Islet precursor cell (in vitro differentiated cells): ENCODE results near the gene C3.
A peak's percentile ranks its signal among the peaks of the same experiment; 100 is the strongest.
"Not testable (repeated sequence)": the region's sequence is repeated elsewhere in the genome, so short reads cannot be mapped to it uniquely, and the experiment has no call there.

Source experiments
- DNase-seq: peaks from one replicate; pipeline ENCODE4 v3.0.0-alpha.2; 2018

Gene C3

DNA sequence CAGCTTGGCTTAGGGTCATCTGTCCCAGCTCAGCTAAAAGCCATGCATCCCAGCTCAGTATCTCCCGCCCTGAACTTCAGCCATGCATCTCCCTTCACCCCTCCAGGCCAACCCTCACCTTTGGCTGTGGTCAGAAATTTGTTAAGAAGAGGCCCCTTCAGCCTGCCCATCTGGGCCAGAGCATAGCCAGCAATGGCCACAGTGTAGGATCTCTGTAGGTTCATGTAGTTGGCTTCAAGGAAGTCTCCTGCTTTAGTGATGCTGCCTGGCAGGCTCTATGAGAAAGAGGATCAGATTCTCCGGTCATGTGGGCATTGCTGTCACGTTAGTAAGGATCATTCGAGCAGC, 33.8 kb downstream of the C3 start:
- no peak for DNase-seq

DNA sequence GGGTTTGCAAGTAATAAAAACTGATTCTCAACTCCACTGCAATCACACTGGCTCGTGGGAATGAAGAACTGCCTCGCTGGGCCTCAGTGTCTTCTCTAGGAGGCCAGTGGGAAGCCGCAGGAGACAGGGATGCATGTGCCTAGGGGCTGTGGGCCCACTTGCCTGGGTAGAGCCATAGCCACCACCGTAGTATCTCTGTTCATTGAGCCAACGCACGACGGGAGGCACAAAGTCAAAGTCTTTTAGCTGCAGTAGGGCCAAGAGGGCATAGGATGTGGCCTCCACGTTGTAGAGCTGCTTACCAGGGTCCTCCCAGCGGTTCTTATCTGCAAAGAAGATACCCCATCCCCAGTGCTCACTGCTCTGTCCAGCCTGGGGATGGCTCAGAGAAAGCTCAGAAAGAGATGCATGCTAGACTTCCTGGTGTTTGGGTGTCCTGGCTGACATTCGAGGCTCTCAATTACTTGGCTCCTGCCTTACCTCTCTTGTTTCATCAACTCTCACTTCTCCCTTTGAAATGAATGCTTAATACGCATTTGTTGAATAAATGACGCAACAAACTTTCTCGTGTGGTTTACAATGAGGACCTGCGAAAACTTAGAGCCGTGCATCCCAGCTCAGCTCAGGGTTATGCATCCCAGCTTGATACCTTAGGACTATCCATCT, 34.4 kb downstream of the C3 start:
- no peak for DNase-seq

GRCh38 chr19:6685482-6685881, 35.0 kb downstream of the C3 start:
- DNase-seq = no peak

DNA sequence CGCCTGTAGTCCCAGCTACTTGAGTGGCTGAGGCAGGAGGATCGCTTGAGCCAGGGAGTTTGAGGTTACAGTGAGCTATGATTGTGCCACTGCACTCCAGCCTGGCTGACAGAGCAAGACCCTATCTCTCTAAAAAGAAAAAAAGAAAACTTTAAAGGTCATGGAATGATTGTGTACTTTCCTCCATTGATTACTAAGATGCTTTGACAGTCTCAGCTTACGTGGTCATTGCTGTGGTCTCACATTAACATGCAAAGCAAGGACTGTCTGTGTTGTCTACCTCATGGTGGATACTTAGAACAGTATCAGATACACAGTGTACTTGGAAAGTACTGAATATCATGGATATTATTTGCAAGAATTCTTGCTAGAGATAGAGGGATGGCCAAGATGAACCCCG, 36.5 kb downstream of the C3 start:
- DNase-seq = no peak

DNA sequence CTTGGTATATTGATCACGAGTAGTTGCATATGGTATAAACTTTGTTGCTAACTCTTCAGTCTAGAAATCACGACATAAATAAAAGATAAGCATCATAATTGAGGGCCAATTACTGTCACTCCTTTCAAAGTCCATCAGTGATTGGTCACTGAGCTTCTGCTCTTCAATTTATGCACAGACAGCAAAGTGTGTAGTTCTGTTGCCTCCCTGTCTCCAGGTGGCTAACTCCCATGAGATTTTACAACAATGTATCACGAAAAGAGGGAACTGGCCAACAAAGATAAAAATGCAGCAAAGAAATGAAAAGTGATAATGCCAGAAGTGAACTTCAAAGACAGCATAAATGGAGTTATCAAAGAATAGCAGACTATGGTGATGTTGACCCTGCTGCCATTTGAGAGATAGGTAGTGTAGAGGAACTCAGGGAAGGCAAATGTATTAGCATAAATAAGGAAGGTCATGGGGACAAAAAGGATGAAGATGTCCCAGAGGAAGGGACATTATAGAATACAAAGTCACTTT, 37.8 kb downstream of the C3 start:
- no peak for DNase-seq

- DNase-seq = no peak
Observed at GRCh38 chr19:6680141-6680540, 40.3 kb downstream of the C3 start.

DNA sequence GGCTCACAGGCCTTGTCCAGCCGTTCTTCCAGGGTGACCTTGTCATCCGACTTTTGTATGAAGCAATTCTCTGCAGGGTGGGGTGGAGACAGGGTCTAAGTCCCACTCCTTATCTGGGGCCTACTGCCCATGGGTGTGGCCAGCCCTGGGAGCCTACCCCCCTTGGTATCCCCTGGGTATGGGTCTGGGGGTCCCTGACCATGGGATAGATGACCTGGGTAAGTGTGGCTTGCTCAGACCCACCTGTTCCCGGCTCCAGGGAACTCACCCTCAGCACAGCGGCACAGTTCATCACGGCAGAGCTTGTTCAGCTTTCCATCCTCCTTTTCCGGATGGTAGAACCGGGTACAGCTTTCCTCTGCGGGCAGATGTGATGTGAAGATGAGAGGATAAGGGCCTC, 41.3 kb downstream of the C3 start:
- DNase-seq = no peak

GRCh38 chr19:6678690-6679109, 41.8 kb downstream of the C3 start:
- DNase-seq = no peak

- DNase-seq = peak; percentile 71
Observed at GRCh38 chr19:6677883-6678689, 42.4 kb downstream of the C3 start.

GRCh38 chr19:6677495-6677882, 43.0 kb downstream of the C3 start:
- DNase-seq = no peak

DNA sequence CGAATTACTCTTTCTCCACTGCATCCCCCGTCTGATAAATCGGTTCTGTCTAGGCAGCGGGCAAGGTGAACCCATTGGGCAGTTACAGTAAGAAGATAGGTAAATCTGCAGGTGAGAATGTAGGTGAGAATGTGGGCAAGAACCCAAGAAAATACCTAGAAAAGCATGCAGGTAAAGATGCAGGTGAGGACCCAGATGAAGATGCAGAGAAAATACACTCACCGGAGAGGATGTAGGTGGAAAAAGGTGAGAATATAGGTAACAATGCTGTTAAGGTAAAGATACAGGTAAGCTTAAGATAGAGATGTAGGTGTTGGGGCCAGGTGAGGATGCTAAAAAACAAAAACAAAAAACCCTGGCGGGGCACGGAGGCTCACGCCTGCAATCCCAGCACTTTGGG, 44.2 kb downstream of the C3 start:
- no peak for DNase-seq

DNA sequence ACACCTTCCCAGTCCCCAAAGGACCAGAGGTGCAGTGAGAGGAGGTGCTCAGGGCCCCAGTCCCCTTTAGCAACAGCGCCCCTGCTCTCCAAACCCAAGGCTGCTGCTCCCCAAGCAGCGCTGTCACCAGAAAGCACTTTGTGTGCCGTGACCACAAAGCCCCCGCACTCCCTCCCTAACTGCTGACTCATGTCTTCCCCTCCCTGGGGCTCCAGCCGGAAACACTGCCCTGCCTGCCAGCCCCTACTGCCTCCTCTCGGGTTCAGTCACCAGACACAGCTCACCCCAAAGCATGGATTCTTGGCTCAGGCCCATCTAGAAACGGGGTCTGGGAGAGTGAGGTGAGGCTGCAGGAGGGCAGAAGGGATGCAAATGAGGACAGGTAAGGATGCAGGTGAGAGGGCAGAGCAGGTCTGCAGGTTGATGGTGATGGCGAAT, 45.6 kb downstream of the C3 start:
- DNase-seq = peak; percentile 90

DNA sequence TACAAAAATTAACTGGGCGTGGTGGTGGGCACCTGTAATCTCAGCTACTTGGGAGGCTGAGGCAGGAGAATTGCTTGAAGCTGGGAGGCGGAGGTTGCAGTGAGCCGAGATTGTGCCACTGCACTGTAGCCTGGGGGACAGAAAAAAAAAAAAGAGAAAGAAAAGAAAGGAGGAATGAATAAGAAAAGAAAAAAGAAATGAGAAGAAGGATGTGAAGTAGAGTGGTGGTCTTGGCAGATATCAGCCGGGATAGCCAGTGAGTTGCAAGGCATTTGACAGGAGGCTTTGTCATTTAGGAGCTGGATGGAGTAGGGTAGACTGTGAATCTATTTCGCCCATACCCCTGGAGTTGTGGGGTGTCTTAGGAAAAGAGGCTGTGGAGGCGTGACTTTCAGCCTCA, 46.0 kb downstream of the C3 start:
- DNase-seq = not testable (repeated sequence)

- no peak for DNase-seq
Observed at GRCh38 chr19:6672693-6673290, 47.7 kb downstream of the C3 start.

DNA sequence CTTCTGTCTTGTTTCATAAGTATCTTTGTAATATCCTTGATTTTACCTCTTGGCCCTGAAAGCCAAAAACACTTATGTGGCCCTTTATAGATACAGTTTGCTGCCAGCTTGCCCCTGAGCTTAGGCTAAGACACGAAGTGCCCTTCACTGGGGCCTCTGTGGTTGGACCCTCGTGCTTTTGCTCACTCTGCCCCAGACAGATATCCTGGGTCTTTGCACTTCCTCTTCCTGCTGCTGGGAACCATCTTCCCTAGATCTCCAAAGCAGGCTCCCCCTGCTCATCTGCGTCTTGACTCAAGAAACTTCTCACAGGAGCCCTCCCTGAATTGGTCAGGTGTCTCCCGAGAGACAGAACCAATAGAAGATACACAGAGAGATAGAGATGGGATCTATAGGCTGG, 48.5 kb downstream of the C3 start:
- no peak for DNase-seq

DNA sequence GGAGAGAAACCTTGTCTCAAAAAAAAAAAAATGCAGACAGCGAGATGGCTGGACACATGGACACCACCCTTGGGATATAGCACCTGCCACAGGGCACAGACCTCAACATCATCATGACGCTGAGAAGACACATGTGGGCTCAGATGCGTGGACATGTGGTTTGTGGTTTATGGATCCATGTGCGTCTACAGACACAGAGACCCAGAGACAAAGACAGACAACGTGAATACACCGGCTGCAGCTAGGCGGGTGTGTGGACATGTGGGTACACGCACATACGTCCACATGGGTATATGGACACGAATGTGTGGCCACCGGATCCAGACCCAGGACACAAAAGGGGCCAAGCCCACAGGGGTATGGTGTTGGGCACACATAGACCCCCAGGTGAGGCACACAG, 51.8 kb downstream of the C3 start:
- no peak for DNase-seq

DNA sequence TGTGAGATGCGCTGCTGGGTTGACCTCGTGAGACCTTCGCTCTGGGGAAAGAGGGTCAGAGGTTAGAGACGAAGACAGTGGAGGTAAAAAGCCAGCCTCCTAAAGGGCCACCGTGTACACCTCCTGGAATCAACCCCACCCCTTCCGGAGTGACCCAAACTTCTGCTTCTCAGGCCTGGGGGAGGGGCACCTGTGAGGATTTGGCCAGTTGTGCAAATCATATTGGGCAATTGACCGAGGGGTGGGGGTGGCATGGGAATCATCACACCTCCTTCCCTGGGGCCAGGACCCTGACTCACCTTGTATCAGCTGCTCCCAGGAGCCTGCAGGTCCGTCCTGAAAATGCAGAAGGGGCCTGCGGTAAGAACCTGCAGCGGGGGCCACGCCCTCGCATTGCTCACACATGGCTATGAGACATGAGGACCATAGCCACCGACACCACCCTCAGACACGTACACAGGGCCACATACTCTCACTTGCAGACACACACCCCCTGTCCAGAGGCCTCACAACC, 53.3 kb downstream of the C3 start:
- DNase-seq = no peak

DNA sequence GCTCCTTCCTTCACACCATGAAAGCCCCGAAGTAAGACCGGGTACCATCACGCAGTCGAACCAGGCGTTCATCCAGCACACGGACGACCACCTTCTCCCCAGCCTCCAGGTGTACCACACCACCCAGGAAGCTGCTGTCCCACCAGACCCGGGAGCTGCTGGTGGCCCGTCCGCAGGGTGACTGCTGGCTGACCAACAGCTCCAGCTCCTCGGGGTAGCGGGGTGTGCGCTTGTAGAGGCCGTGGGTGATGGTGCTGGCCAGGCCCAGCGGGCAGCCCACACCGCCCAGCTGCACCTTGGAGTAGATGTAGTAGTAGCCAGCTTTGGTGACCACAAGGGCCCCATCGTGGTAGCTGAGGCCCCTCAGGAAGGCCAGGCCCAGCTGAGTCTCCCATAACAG, 55.5 kb downstream of the C3 start:
- DNase-seq = no peak

GRCh38 chr19:6663236-6664201, 56.9 kb downstream of the C3 start:
- DNase-seq = no peak

- DNase-seq = no peak
Observed at GRCh38 chr19:6662702-6663101, 57.7 kb downstream of the C3 start.

GRCh38 chr19:6661509-6662244, 58.8 kb downstream of the C3 start:
- DNase-seq = peak; percentile 66

DNA sequence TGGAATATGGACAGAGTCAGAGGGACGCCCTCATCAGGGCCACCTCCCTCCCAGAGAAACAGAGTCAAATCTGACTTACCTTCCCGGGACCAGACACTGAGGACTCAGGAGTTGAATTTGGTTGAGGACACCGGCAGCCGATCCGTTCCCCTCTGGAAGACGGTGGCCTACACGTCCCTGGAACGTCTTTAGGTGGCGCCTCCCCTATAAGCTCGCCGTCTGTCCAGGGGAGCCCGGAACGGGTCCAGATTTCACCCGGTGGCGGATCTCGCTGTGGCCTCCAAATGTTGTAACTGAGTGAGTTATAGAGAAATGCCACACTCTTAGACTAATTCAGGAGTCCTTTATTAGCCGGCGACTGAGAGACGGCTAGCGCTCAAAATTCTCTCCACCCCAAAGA, 59.5 kb downstream of the C3 start:
- no peak for DNase-seq
